DOHH2 (cell line): ENCODE data around the gene SLC35F1.

Experiments
- H3F3A ChIP-seq: fragments of 200-600 bp; sonication (generic), shearing (Covaris generic); 2 replicates; pipeline ENCODE4 v1.6.0; 2016; ENCODE audit warnings: antibody characterized with exemption, mild to moderate bottlenecking; ENCODE audit not compliant: control insufficient read depth, insufficient read depth
- H3K27ac ChIP-seq: fragments of 200-600 bp; sonication (generic); 2 replicates; pipeline ENCODE4 v1.5.1; 2014; ENCODE audit warnings: low read depth, mild to moderate bottlenecking, low read length, moderate library complexity
- H3K27me3 ChIP-seq: fragments of 200-600 bp; sonication (generic); 2 replicates; pipeline ENCODE4 v1.6.1; 2014; ENCODE audit warnings: mild to moderate bottlenecking, low read length, mixed read lengths; ENCODE audit not compliant: control insufficient read depth
- H3K36me3 ChIP-seq: fragments of 200-600 bp; sonication (generic); 2 replicates; pipeline ENCODE4 v1.6.1; 2014; ENCODE audit warnings: mild to moderate bottlenecking, low read length, moderate library complexity, mixed read lengths; ENCODE audit not compliant: control insufficient read depth
- H3K4me1 ChIP-seq: fragments of 200-600 bp; sonication (generic); 2 replicates; pipeline ENCODE4 v1.6.1; 2014; ENCODE audit warnings: mild to moderate bottlenecking, low read length, mixed read lengths; ENCODE audit not compliant: control insufficient read depth
- H3K4me2 ChIP-seq: fragments of 200-600 bp; sonication (generic); 2 replicates; pipeline ENCODE4 v1.6.0; 2014; ENCODE audit warnings: mild to moderate bottlenecking, low read length, moderate library complexity
- H3K4me3 ChIP-seq: fragments of 200-600 bp; sonication (generic); 2 replicates; pipeline ENCODE4 v1.5.1; 2014; ENCODE audit warnings: mild to moderate bottlenecking, low read length, mixed read lengths
- H3K79me2 ChIP-seq: fragments of 200-600 bp; sonication (generic); 2 replicates; pipeline ENCODE4 v1.6.1; 2014; ENCODE audit warnings: mild to moderate bottlenecking, low read length, mixed read lengths; ENCODE audit not compliant: control insufficient read depth
- H3K9me2 ChIP-seq: fragments of 200-600 bp; sonication (generic); replicated peaks from 2 replicates; pipeline ENCODE4 v1.6.1; 2014; ENCODE audit warnings: mild to moderate bottlenecking, low read length, mixed read lengths; ENCODE audit not compliant: control insufficient read depth
- H3K9me3 ChIP-seq: fragments of 200-600 bp; sonication (generic); 2 replicates; pipeline ENCODE4 v1.6.1; 2014; ENCODE audit warnings: antibody characterized with exemption, low read length, mixed read lengths; ENCODE audit not compliant: control insufficient read depth, insufficient read depth
- H4K20me1 ChIP-seq: fragments of 200-600 bp; sonication (generic); 2 replicates; pipeline ENCODE4 v1.6.0; 2014; ENCODE audit warnings: low read depth, mild to moderate bottlenecking, antibody characterized with exemption, low read length, moderate library complexity; ENCODE audit not compliant: control insufficient read depth, insufficient read depth
- EZH2phosphoT487 ChIP-seq: fragments of 200-600 bp; sonication (generic); IDR thresholded peaks from 2 replicates; pipeline ENCODE4 v1.6.1; 2017; ENCODE audit warnings: borderline replicate concordance, mild to moderate bottlenecking, antibody characterized with exemption, low read length, moderate library complexity, mixed read lengths
- TF ChIP-seq, protein P1 (sequence below): fragments of 200-600 bp; sonication (generic); IDR thresholded peaks from one replicate; pipeline ENCODE4 v1.5.1; 2014; ENCODE audit warnings: antibody characterized with exemption, mild to moderate bottlenecking, low read depth, low read length; ENCODE audit not compliant: poor library complexity, severe bottlenecking

SLC35F1 gene

DNA sequence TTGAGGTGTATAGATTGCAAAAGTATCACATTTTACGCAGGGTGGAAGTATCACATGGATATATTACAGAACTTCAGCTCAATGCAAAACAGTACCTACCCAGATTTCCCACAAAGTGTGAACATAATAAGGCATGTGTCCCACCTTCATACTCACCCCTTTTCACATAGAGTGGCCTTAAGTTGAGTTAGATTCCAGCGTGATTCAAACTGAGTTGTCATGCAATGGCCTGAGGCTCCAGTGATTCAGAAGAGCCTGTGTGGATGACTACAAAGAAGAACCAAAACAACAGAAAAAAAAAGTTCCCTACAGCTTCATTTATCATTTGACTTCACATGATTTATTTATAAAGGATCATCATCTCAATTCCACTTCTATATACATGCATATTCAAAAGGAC is 309.7 kb downstream of the SLC35F1 start:
- no peaks in the 10 kb centered on the region for H3K36me3 ChIP-seq
- no peak overlapping the region for H3K4me3 ChIP-seq
- H3K9me3 ChIP-seq: no peaks in the 10 kb centered on the region
- no peaks in the 10 kb centered on the region for H3K4me1 ChIP-seq
- no peak overlapping the region for H3K4me2 ChIP-seq
- H3K27ac ChIP-seq: no peak overlapping the region
- H3F3A ChIP-seq: no peaks in the 10 kb centered on the region
- TF ChIP-seq, protein P1, sequence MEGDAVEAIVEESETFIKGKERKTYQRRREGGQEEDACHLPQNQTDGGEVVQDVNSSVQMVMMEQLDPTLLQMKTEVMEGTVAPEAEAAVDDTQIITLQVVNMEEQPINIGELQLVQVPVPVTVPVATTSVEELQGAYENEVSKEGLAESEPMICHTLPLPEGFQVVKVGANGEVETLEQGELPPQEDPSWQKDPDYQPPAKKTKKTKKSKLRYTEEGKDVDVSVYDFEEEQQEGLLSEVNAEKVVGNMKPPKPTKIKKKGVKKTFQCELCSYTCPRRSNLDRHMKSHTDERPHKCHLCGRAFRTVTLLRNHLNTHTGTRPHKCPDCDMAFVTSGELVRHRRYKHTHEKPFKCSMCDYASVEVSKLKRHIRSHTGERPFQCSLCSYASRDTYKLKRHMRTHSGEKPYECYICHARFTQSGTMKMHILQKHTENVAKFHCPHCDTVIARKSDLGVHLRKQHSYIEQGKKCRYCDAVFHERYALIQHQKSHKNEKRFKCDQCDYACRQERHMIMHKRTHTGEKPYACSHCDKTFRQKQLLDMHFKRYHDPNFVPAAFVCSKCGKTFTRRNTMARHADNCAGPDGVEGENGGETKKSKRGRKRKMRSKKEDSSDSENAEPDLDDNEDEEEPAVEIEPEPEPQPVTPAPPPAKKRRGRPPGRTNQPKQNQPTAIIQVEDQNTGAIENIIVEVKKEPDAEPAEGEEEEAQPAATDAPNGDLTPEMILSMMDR: no peak
- TF ChIP-seq EZH2phosphoT487: no peak
- no peaks in the 10 kb centered on the region for H3K9me2 ChIP-seq
- H4K20me1 ChIP-seq: no peaks in the 10 kb centered on the region
- H3K27me3 ChIP-seq: no peaks in the 10 kb centered on the region
- no peaks in the 10 kb centered on the region for H3K79me2 ChIP-seq

DNA sequence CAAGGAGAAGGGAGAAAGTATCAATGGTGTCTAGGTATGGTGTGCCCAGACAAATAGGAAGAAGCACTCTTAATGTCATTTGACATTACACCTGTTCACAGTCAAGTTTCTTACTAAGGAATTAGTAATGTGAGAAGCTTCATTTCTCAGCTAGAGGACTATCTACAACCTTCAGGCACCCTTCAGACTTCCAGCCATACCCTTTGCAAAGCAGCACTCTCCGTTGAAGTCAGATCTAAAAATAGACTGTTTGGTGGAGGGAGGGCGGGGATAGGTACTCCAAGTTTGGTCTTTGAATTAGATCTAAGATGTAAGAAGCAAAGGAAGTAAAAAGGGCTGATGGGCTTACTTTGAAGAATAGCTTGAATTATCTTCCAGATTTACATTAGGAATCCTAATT is 311.1 kb downstream of the SLC35F1 start:
- H3K4me2 ChIP-seq: no peak overlapping the region

DNA sequence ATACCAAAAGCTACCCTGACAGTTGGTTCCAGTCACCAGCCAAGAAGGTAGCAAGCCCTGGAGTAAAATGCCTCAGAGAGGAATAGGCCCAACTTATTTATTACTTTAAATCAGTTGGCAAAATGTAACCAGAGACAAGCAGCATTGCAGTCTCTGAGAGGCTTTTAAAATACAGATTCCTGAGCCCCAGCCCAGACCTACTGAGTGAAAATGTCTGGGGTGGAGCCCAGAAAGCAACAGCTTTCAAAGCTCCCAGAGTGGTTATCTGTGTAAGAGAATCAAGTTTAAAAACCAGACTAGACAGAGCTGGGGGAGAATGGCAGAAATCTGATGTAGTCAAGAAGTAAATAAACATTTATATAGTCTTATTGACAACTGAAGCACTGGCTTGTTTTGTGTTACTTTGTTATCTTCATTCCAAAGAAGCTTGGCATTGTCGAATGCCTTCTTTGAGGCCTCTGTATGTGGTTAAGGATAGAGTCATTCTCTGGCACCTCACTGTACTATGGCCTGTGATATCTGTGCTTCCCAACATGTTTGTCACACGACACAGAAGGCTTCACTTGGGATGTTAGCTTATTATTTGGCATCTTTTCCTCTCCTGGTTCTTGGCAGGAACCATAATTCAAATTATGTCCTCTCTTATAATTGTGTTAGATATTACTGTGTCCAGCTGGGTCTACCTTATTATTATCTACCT is 313.5 kb downstream of the SLC35F1 start:
- Histone ChIP-seq H3K27ac (no peak overlapping the region), H3K4me2 (no peak overlapping the region), H3K4me3 (no peak overlapping the region), H3K4me1 (no peaks in the 10 kb centered on the region), H4K20me1 (no peaks in the 10 kb centered on the region), H3K27me3 (no peaks in the 10 kb centered on the region), H3K9me2 (no peaks in the 10 kb centered on the region), H3K9me3 (no peaks in the 10 kb centered on the region), H3K36me3 (no peaks in the 10 kb centered on the region), H3K79me2 (no peaks in the 10 kb centered on the region), H3F3A (no peaks in the 10 kb centered on the region)
- TF ChIP-seq, protein P1: no peak
- TF ChIP-seq EZH2phosphoT487: no peak

More for the DNA sequence above, 311.1 kb downstream of the SLC35F1 start:
- Histone ChIP-seq H3K9me3 (no peaks in the 10 kb centered on the region), H3K4me1 (no peaks in the 10 kb centered on the region), H3F3A (no peaks in the 10 kb centered on the region), H3K9me2 (no peaks in the 10 kb centered on the region), H3K36me3 (no peaks in the 10 kb centered on the region), H3K27ac (no peak overlapping the region), H3K79me2 (no peaks in the 10 kb centered on the region), H4K20me1 (no peaks in the 10 kb centered on the region), H3K27me3 (no peaks in the 10 kb centered on the region), H3K4me3 (no peak overlapping the region)
- TF ChIP-seq EZH2phosphoT487: no peak
- TF ChIP-seq, protein P1: no peak

DNA sequence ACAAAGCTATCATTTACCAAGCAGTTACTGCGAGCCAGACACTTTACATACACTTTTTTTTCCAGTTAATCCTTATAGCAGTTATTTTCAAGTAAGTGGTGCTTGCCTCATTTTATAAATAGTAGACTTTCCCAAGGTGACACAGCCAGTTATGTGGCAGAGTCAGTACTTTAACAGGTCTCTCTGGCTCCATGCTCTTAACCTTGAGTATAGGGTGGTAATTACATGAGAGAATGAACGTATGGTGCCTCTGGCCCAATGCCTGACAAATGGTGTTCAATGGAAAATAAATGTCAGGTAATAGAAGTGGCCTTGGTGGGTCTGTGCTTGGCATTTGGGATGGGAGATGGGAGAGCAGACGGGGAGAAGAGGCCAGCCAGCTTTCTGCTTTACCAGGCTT is 316.3 kb downstream of the SLC35F1 start:
- TF ChIP-seq, protein P1: no peak
- TF ChIP-seq EZH2phosphoT487: no peak
- H3K4me3 ChIP-seq: no peak overlapping the region
- H4K20me1 ChIP-seq: no peaks in the 10 kb centered on the region
- H3K9me3 ChIP-seq: no peaks in the 10 kb centered on the region
- H3K27ac ChIP-seq: no peak overlapping the region
- H3K9me2 ChIP-seq: no peaks in the 10 kb centered on the region
- no peak overlapping the region for H3K4me2 ChIP-seq
- H3K36me3 ChIP-seq: no peaks in the 10 kb centered on the region
- H3F3A ChIP-seq: no peaks in the 10 kb centered on the region
- H3K79me2 ChIP-seq: no peaks in the 10 kb centered on the region
- no peaks in the 10 kb centered on the region for H3K27me3 ChIP-seq
- no peaks in the 10 kb centered on the region for H3K4me1 ChIP-seq
